Stimulated activated CD4-positive, alpha-beta T cell treated with anti-CD3 and anti-CD28 coated beads, Interleukin-15, amount 100 ng/mL, for 1 hour (primary cell): ENCODE results near the gene ARHGAP4.
A peak's percentile ranks its signal among the peaks of the same experiment; 100 is the strongest.

Experiments used
- DNase-seq, 2 donors: peaks; one replicate each; pipeline ENCODE4 v3.0.0-alpha.2; 2020; ENCODE audit warnings: low read depth in 1 of 2, low spot score in 1 of 2

ARHGAP4 gene

GRCh38 chrX:153947009-153947769 is 21.1 kb upstream of the ARHGAP4 start:
- DNase-seq = peak; percentile 56 to 59

- no peak for DNase-seq
Observed at GRCh38 chrX:153945956-153946943, 20.2 kb upstream of the ARHGAP4 start.

DNA sequence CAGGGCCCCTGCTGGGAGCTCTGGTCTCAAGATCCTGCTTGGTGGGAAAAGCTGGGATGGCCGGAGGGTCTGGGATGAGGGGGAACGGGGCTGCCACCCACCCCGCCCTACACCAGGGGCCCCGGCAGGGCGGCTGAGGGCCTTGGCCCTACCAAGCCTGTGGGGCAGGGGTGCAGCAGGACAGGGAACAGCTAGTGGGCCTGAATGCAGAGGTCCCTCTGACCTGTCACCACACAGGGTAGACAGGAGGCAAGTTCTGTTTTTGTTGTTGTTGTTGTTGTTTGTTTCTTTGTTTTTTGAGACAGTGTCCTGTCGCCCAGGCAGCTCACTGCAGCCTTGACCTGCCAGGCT is 18.7 kb upstream of the ARHGAP4 start:
- DNase-seq = no peak

DNA sequence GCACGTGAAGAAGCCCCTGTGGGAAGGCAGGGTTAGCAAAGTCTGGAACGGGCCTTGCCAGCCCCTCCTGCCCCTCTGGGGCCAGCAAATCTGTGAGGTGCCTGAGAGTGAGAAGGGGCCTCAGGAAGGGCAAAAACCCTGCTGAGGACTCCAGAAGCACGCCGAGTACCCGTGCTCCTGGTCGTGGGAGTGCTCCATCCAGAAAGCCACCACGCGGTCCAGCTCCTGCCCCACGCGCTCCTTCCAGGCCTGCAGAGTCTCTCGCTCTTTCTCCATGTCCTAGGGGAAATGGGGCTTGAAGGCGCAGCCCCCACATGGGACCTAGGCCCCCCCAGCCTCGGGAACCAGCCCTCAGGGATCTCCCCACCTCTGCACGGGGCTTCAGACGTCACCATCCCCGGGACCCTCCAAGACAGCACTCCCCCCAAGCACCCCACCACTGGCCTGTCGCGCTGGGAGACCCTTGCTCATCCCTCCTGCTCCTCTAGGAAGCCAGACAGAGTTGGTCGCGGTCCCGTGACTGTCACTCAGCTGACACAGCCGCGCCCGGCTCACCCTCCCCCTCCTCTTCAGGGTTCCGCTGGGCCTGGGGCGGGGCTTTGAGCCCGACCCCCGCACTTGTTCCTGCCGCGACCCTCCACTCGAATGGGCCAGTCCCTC is 18.2 kb upstream of the ARHGAP4 start, which contains the start of gene RENBP:
Gene RENBP (minus strand): TSS at position 504 of the 660 bp plus-strand sequence. CDS start 33 bp downstream, at position 471.
- DNase-seq = no peak

- no peak for DNase-seq
Observed at GRCh38 chrX:153941336-153942252, 15.5 kb upstream of the ARHGAP4 start.

- no peak for DNase-seq
Observed at GRCh38 chrX:153939573-153939972, 13.5 kb upstream of the ARHGAP4 start.

- no peak for DNase-seq
Observed at GRCh38 chrX:153938226-153938786, 12.2 kb upstream of the ARHGAP4 start.

GRCh38 chrX:153937056-153937455 is 11.0 kb upstream of the ARHGAP4 start:
- DNase-seq = no peak

GRCh38 chrX:153935326-153935851 is 9.3 kb upstream of the ARHGAP4 start:
- DNase-seq = no peak

- DNase-seq = peak in 1 of 2 donors; percentile 42
Observed at GRCh38 chrX:153934762-153935325, 8.8 kb upstream of the ARHGAP4 start, which contains the start of gene NAA10. NAA10 (minus strand) TSS chrX:153935037; CDS start chrX:153934904, 133 bp downstream.

DNA sequence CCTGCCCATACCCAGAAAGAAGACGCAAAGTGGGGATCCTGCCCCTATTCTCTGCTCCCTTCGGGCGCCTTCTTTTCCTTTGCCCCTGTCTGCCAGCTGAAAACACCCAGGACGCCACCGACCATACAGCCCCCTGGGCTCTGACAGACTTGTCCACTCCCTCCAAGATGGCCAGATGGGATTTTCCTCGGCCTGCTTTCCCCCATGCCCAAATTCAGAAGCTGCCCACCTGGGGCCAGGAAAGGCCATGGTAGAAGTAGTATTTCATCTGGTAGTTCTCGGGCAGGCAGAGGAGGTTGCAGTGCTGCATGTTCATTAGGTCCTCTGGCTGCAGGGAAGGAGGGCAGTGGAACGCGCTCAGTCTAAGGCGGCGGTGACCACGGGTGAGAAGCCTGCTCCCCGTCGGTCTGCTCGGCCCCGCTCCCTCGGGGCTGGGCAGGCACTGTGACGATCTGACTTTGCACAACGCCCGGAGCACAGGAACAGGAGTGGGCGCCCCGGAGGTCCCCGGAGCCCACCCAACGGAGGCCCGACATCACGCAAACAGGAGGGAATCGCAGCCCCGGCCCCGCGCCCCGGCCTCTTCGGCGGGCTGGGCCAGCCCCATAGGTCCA is 8.2 kb upstream of the ARHGAP4 start:
- no peak for DNase-seq

GRCh38 chrX:153933748-153934147 is 7.7 kb upstream of the ARHGAP4 start:
- no peak for DNase-seq

DNA sequence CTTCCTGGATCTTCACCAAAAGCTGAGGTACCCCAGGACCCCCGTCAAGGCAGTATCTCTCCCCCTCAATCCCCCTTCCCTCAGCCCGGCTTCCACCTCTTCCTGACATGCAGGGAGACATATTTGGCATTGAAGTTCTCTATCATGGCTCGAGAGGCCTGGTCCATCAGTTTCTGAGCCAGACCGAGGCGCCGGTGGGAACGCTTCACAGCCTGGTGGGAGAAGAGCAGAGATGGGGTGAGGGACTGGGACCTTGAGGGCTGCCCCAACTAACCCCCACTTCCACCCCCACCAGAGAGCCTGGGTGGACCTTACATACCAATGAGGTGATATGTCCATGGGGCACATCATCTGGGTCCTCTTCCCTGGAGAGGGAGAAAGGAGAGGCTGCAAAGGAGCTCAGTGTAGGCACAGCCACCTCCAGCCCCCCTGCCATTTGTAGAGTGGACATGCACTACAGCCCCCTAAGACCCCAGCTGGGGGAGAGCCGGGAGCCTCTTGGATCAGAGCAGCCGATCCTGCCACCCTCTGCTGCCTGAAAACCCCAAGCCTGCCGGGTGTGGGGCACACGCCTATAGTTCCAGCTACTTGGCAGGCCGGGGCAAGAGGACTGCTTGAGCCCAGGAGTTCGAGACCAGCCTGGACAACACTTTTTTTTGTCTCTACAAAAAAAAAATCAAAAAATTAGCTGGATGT is 6.3 kb upstream of the ARHGAP4 start:
- no peak for DNase-seq

DNA sequence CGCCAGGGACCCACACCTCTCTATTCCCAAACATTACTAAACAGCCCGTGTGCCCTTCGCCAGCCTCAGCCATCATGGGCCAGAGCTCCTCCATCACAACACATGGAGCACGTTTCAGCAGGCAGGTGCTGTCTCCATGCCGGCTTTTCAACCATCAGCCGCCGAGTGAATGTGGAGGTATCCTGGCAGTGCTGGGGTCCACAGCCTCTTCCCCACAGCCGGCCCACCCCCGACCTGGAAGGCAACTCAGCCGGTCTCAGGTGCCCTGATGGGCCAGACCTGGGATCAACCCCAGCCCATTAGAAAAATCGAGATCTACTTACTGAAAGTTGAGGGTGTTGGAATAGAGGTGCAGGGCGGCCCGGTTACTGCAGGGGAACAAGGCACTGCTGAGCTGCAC is 5.7 kb upstream of the ARHGAP4 start:
- DNase-seq = no peak

DNA sequence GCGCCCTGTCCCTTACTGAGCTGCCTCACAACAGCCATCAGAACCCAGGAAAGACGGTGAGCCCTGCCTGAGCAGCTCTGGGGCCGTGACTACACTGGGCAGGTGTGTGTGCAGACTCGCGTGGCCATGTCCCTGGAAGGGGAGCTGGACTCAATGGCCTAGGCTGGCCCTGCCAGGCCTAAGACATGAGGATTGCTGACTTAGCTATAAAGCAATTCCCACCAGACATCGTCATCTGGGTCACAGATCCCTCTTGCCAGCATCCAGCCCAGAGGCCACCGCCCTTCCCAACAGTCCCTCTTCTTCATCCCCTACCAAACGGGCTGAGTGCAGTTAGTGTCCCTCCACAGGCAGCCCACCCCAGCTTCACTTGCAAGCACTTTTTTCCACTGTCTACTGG is 5.1 kb upstream of the ARHGAP4 start:
- no peak for DNase-seq

- DNase-seq = no peak
Observed at GRCh38 chrX:153930011-153930910, 4.2 kb upstream of the ARHGAP4 start.

DNA sequence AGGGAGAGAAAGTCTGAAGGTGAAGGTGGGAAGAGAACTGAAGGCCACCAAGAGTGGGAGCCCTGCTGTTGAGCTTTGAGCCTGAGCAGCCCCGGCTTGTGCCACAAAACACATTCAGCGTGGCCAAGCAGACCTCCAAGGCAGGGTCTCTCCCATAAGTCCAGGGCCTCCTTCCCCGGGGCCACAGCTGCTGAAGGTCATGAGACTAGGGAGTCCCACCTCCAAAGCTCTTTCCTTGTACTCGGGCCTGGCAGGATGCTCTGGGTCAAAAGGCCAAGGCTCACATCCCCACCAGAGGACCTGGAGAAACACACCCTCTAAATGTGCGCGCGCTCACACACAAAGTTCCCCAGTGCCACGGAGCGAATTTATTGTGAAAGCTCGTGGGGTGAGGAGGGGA is 3.5 kb upstream of the ARHGAP4 start:
- no peak for DNase-seq
